MM.1S (cell line): ENCODE results near the gene TPK1.

ENCODE experiments used
- DNase-seq: peaks from one replicate; pipeline ENCODE4 v3.0.0-alpha.2; 2015
- H2AFZ ChIP-seq: fragments of 300-600 bp; sonication (generic); 2 replicates; pipeline ENCODE4 v1.6.0; 2016; ENCODE audit warnings: antibody characterized with exemption, low read length
- H3F3A ChIP-seq: fragments of 300-600 bp; sonication (generic); 2 replicates; pipeline ENCODE4 v1.6.1; 2016; ENCODE audit warnings: mild to moderate bottlenecking, antibody characterized with exemption, low read length, moderate library complexity, mixed read lengths; ENCODE audit not compliant: insufficient read depth
- H3K27ac ChIP-seq: fragments of 300-600 bp; sonication (generic); 2 replicates; pipeline ENCODE4 v1.5.1; 2016; ENCODE audit warnings: mild to moderate bottlenecking, low read length
- H3K27me3 ChIP-seq: fragments of 300-600 bp; sonication (generic); replicated peaks from 2 replicates; pipeline ENCODE4 v1.6.0; 2016; ENCODE audit warnings: low read length; ENCODE audit not compliant: insufficient read depth
- H3K36me3 ChIP-seq: fragments of 300-600 bp; sonication (generic); replicated peaks from 2 replicates; pipeline ENCODE4 v1.6.1; 2016; ENCODE audit warnings: mild to moderate bottlenecking, low read length, mixed read lengths; ENCODE audit not compliant: insufficient read depth
- H3K4me1 ChIP-seq: fragments of 300-600 bp; sonication (generic); 2 replicates; pipeline ENCODE4 v1.6.1; 2016; ENCODE audit warnings: low read length, mixed read lengths
- H3K4me2 ChIP-seq: fragments of 300-600 bp; sonication (generic); 2 replicates; pipeline ENCODE4 v1.6.0; 2016; ENCODE audit warnings: low read depth, low read length
- H3K4me3 ChIP-seq: fragments of 300-600 bp; sonication (generic); 2 replicates; pipeline ENCODE4 v1.5.1; 2016; ENCODE audit warnings: low read length, mixed read lengths
- H3K79me2 ChIP-seq: fragments of 300-600 bp; sonication (generic); 2 replicates; pipeline ENCODE4 v1.6.1; 2016; ENCODE audit warnings: mixed run types, low read length, mixed read lengths
- H3K9ac ChIP-seq: fragments of 300-600 bp; sonication (generic); 2 replicates; pipeline ENCODE4 v1.6.1; 2016; ENCODE audit warnings: low read length, mixed read lengths
- H3K9me2 ChIP-seq: fragments of 300-600 bp; sonication (generic); replicated peaks from 2 replicates; pipeline ENCODE4 v1.6.1; 2016; ENCODE audit warnings: mild to moderate bottlenecking, low read length, mixed read lengths; ENCODE audit not compliant: insufficient read depth
- H3K9me3 ChIP-seq: fragments of 300-600 bp; sonication (generic); replicated peaks from 2 replicates; pipeline ENCODE4 v1.6.1; 2016; ENCODE audit warnings: mild to moderate bottlenecking, low read length, mixed read lengths; ENCODE audit not compliant: insufficient read depth
- H4K20me1 ChIP-seq: fragments of 300-600 bp; sonication (generic); 2 replicates; pipeline ENCODE4 v1.6.1; 2016; ENCODE audit warnings: mild to moderate bottlenecking, low read length, moderate library complexity, mixed read lengths; ENCODE audit not compliant: insufficient read depth
- CTCF ChIP-seq: fragments of 300-600 bp; sonication (generic); IDR thresholded peaks from 2 replicates; pipeline ENCODE4 v1.5.1; 2016; ENCODE audit warnings: antibody characterized with exemption, low read length, mixed read lengths
- EZH2 ChIP-seq: fragments of 300-600 bp; sonication (generic); optimal IDR thresholded peaks from 2 replicates; pipeline ENCODE3; 2017; ENCODE audit warnings: low read depth, mild to moderate bottlenecking, antibody characterized with exemption, low read length, mixed read lengths
- EZH2phosphoT487 ChIP-seq: fragments of 300-600 bp; sonication (generic); IDR thresholded peaks from 2 replicates; pipeline ENCODE4 v1.6.1; 2018; ENCODE audit warnings: antibody characterized with exemption, low read length

TPK1 gene

GRCh38 chr7:144738708-144739314 lies 97.0 kb downstream of the TPK1 start:
- Histone ChIP-seq H3K9me2 (no peaks in the 10 kb centered on the region), H3F3A (no peaks in the 10 kb centered on the region), H3K9me3 (no peaks in the 10 kb centered on the region), H2AFZ (no peak overlapping the region), H3K27me3 (no peaks in the 10 kb centered on the region), H3K4me1 (no peaks in the 10 kb centered on the region), H3K79me2 (no peaks in the 10 kb centered on the region), H3K36me3 (no peaks in the 10 kb centered on the region), H3K27ac (no peak overlapping the region), H3K4me2 (no peak overlapping the region), H3K9ac (no peak overlapping the region), H4K20me1 (no peaks in the 10 kb centered on the region), H3K4me3 (no peak overlapping the region)
- no peak for TF ChIP-seq EZH2phosphoT487
- TF ChIP-seq CTCF: peak; percentile 85
- TF ChIP-seq EZH2: no peak
- DNase-seq: peak; percentile 68

GRCh38 chr7:144738146-144738545 lies 97.7 kb downstream of the TPK1 start:
- H3K9me3 ChIP-seq: no peaks in the 10 kb centered on the region
- no peak for DNase-seq
- no peak overlapping the region for H3K27ac ChIP-seq
- no peaks in the 10 kb centered on the region for H3K79me2 ChIP-seq
- TF ChIP-seq CTCF (no peak), EZH2 (no peak)
- H2AFZ ChIP-seq: no peak overlapping the region
- H4K20me1 ChIP-seq: no peaks in the 10 kb centered on the region
- no peaks in the 10 kb centered on the region for H3K27me3 ChIP-seq
- no peak overlapping the region for H3K4me2 ChIP-seq
- no peaks in the 10 kb centered on the region for H3F3A ChIP-seq
- no peaks in the 10 kb centered on the region for H3K4me1 ChIP-seq
- no peaks in the 10 kb centered on the region for H3K9me2 ChIP-seq
- H3K4me3 ChIP-seq: no peak overlapping the region
- H3K9ac ChIP-seq: no peak overlapping the region
- no peaks in the 10 kb centered on the region for H3K36me3 ChIP-seq

- H2AFZ ChIP-seq: no peak overlapping the region
- H3K27me3 ChIP-seq: no peaks in the 10 kb centered on the region
- H3K79me2 ChIP-seq: no peaks in the 10 kb centered on the region
- no peaks in the 10 kb centered on the region for H3K9me2 ChIP-seq
- DNase-seq: no peak
- no peaks in the 10 kb centered on the region for H4K20me1 ChIP-seq
- H3K4me1 ChIP-seq: no peaks in the 10 kb centered on the region
- H3F3A ChIP-seq: no peaks in the 10 kb centered on the region
- no peak overlapping the region for H3K27ac ChIP-seq
- TF ChIP-seq EZH2phosphoT487 (no peak), EZH2 (no peak), CTCF (no peak)
- H3K4me2 ChIP-seq: no peak overlapping the region
- H3K4me3 ChIP-seq: no peak overlapping the region
- H3K9me3 ChIP-seq: no peaks in the 10 kb centered on the region
- no peaks in the 10 kb centered on the region for H3K36me3 ChIP-seq
- H3K9ac ChIP-seq: no peak overlapping the region
Observed at GRCh38 chr7:144736880-144737493, 98.9 kb downstream of the TPK1 start.
